Measurements from ENCODE around the gene CEBPG.

The CEBPG gene

DNA sequence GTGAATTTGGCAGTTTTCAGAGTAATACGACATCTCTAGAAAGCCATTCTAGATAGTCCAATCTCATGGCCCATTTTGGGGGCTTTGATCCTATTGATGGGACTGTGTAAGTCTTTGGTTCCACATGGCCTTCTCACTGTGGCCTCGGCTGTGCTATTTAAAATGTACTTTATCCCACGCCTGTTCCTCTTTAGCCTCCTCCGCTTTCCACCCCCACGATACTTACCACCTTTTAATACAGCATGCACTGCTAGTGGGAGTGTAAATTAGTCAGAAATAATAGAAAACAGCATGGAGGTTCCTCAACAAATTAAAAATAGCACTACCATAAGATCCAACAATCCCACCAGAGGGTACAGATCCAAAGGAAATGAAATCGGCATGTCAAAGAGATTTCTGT lies 28.3 kb upstream of the CEBPG start:
- no peak for ATAC-seq
- Mint-ChIP-seq H3K36me3 (no peaks in the 10 kb centered on the region), H3K9me3 (no peaks in the 10 kb centered on the region), H3K4me1 (no peaks in the 10 kb centered on the region), H3K4me3 (no peak overlapping the region), H3K27ac (no peak overlapping the region)
- no peak for DNase-seq (ENCODE audit: low spot score in 2 of 2)

DNA sequence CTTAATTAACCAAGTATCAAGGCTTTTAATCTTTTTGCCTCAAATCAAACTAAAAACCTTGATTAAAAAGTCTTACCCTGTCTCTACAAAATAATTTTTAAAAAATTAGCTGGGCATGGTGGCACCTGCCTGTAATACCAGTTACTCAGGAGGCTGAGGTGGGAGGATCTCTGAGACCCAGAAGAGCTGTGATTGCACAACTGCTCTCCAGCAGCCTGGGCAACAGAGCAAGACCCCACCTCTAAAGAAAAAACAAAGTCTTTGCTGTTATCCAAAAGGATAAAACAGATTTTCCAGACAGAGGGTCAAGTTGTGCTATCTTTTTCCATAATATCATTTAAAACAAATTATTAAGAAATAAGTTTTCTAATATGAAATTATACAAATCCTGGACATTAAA lies 26.8 kb upstream of the CEBPG start:
- Mint-ChIP-seq H3K9me3 (no peaks in the 10 kb centered on the region), H3K27ac (no peak overlapping the region)
- ATAC-seq = no peak

DNA sequence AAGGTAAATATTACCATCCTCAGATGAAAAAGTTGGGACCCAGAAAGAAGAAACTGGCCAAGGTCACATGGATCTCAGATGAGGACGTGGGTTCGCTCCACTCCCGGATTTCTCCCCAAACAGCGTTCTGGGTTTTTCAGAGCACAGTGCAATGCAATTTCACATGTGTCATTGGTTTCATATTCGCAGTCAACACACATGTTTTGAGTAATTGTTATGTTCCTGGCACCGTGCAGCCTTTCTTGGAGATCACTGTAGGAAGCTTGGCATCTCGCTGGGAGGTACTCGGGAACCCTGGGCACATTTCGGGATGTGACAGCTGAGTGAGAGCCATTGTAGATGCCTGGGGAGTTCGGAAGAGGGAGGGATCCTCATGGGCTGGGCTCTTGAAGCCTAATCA lies 26.2 kb upstream of the CEBPG start:
- DNase-seq (ENCODE audit: low spot score in 2 of 2) (no peak), ATAC-seq (no peak)
- no peak overlapping the region for H3K4me3 Mint-ChIP-seq
- H3K36me3 Mint-ChIP-seq = no peaks in the 10 kb centered on the region
- H3K9me3 Mint-ChIP-seq = no peaks in the 10 kb centered on the region
- H3K4me1 Mint-ChIP-seq = no peaks in the 10 kb centered on the region
- no peak overlapping the region for H3K27ac Mint-ChIP-seq

More for the DNA sequence above, 26.8 kb upstream of the CEBPG start:
- no peaks in the 10 kb centered on the region for H3K36me3 Mint-ChIP-seq
- H3K4me3 Mint-ChIP-seq = no peak overlapping the region
- no peaks in the 10 kb centered on the region for H3K4me1 Mint-ChIP-seq
- no peak for DNase-seq (ENCODE audit: low spot score in 2 of 2)

DNA sequence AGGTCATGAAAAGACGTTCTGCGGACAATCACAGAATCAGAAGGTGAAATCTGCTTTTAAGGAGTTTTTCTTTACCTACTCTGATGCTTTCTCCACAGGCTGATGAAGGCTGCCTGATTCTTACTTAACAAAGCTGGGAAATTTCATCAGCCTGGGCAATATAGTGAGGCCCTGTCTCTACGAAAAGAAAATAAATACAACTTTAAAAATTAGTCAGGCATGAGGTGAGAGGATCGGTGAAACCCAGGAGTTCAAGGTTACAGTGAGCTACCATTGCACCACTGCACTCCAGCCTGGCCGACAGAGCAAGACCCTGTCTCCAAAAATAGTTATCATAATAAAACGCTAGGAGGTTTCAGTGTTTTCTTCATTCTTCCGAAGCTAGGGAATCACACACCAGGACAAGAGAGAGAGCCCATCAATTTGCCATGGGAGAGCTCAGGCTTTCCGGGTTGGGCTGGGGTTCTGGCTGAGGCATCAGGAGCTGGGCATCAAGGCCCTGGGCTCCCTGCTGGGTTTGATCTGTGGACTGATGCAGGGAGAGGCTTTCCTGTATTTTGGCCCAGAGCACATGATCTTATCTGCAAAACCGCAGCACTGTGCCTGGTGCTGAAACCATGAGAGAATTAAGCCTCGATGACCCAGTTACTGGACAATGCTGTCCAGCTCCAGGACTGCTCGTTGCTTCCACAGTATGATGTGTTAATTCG lies 25.1 kb upstream of the CEBPG start:
- no peaks in the 10 kb centered on the region for H3K4me1 Mint-ChIP-seq
- H3K4me3 Mint-ChIP-seq = no peak overlapping the region
- no peaks in the 10 kb centered on the region for H3K9me3 Mint-ChIP-seq
- no peak overlapping the region for H3K27ac Mint-ChIP-seq
- ATAC-seq (no peak), DNase-seq (ENCODE audit: low spot score in 2 of 2) (no peak)
- no peaks in the 10 kb centered on the region for H3K36me3 Mint-ChIP-seq

DNA sequence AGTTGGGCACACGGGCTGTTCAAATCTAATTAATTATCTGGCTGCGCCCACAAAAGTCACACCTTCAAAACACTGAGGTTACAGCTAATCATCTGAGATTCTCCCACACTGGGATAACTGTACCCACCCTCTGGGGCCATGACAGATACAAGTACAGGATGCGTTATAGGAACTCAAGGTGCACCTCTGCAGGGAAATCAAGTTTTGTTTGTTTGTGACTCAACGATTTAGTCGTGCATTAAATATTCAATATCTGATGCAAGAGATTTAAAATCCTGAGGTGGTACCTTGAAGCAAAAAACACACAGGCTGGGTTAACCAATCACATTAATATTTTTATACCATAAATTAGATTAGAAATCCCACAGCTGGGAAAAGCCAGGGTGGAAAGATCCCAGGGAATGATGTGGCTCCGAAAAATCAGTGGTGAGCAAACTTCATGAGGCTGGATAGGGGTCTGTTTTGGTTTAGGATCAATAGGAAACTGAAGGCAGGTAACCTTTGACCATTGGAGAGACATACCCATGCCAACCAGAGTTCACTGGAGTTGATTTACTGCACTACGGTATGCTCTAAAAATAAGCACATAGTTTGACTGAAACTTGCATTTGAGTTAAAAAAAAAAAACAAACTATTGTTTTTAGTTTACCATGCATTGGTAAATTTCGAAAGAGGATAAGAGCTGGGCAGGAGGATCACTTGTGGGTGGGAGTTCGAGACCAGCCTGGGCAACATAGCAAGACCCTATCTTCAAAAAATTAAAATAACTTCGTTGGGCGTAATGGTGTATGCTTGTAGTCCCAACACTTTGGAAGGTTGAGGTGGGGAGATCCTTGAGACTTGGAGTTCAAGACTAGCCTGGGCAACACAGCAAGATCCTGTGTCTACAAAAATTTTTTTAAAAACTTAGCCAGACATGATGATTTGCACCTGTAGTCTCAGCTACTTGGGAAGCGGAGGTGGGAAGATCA lies 23.9 kb upstream of the CEBPG start:
- Mint-ChIP-seq H3K36me3 (no peaks in the 10 kb centered on the region), H3K4me3 (no peak overlapping the region), H3K27ac (no peak overlapping the region), H3K4me1 (no peaks in the 10 kb centered on the region), H3K9me3 (no peaks in the 10 kb centered on the region)
- DNase-seq (ENCODE audit: low spot score in 2 of 2) (no peak), ATAC-seq (no peak)

DNA sequence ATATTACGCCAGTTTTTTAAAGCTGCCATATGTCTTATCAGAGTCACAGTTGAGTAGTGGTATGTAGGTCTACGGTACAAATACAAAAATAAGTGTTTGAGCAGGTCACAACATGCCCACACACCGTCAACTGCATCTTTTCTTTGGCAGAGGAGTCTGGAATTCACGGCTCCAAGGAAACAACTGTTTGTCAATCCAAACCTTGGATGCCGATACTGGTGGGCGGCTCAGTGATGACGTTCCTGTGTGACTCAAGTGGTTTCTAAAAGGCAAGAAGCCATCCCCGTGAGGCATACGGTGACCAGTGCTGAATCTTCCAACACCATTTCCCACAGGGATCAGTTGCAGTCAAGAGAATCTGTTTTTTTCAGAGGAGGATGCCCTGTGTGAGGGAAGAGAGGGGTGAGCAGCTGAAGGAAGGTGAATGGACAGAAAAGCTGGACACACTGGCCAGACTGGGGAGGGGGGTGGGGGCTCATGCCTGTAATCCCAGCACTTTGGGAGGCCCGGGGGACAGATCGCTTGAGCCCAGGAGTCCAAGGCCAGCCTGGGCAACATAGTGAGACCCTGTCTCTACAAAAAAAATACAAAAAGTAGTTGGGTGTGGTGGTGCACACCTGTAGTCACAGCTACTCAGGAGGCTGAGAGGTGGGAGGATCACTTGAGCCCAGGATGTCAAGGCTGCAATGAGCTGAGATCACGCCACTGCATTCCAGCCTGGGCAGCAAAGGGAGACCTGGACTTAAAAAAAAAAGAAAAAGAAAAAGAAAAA lies 22.8 kb upstream of the CEBPG start:
- no peak overlapping the region for H3K4me3 Mint-ChIP-seq
- DNase-seq (ENCODE audit: low spot score in 2 of 2) (no peak), ATAC-seq (no peak)
- peaks cover 1% of the 10 kb centered on the region for H3K9me3 Mint-ChIP-seq
- H3K4me1 Mint-ChIP-seq = no peaks in the 10 kb centered on the region
- H3K36me3 Mint-ChIP-seq = no peaks in the 10 kb centered on the region
- H3K27ac Mint-ChIP-seq = no peak overlapping the region

DNA sequence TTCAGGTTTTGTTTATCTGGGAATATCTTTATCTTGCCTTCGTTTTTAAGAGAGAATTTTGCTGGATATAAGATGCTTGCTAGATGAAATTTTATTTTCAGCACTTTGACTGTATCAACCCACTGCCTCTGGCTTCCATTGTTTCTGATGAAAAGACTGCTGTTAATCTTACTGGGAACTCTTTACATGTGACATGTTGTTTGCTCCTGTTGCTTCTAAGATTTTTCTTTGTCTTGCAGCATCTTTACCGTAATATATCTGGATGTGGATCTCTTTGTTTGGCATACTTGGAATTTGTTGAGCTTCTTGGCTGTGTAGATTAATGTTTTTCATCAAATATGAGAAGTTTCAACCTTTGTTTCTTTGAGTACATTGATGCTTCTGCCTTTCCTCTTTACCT lies 18.0 kb upstream of the CEBPG start:
- Mint-ChIP-seq H3K9me3 (peaks cover 6% of the 10 kb centered on the region), H3K4me3 (no peak overlapping the region), H3K4me1 (no peaks in the 10 kb centered on the region), H3K27ac (no peak overlapping the region), H3K36me3 (no peaks in the 10 kb centered on the region)
- DNase-seq (ENCODE audit: low spot score in 2 of 2) (no peak), ATAC-seq (no peak)

DNA sequence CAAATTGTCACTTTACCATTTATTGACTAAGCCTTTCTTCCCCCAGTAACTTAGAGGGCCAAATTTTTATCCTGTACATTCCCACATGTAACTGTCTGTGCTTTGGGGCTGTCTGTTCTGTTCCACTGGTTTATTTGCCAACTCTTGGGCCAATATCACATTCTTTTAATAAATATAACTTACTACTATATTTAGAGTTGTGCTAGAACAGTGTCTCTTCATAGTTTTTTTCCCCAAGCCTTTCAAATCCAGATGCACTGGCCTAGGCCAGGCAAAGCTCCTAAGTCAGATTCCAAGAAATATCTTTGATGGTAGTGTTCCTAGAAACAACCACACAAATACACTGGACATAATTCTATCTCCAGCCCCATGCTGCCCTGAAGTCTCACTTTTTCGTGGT lies 16.0 kb upstream of the CEBPG start:
- Mint-ChIP-seq H3K36me3 (no peaks in the 10 kb centered on the region), H3K4me1 (no peaks in the 10 kb centered on the region), H3K9me3 (peaks cover 6% of the 10 kb centered on the region), H3K4me3 (no peak overlapping the region), H3K27ac (no peak overlapping the region)
- ATAC-seq (no peak), DNase-seq (ENCODE audit: low spot score in 2 of 2) (no peak)

DNA sequence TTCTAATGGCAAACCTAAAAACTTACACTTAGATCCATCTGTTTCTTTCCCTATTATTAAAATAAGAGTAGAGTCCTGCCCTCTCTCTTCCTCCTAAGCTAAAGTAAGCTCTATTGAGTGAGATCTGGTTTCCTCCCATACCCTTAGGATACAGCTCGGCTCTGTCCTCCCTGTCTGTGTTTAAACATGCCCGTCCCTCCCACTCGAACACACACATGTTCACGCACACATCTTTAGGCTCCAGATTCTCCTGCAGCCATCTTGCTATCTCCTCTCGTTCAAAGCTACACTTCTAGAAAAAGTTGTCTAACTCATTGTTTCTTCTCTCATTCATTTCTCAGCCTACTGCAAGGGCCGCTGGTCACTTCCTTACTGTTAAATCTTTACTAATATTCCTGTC lies 15.1 kb upstream of the CEBPG start:
- H3K9me3 Mint-ChIP-seq = peaks cover 6% of the 10 kb centered on the region
- H3K36me3 Mint-ChIP-seq = no peaks in the 10 kb centered on the region
- no peak overlapping the region for H3K27ac Mint-ChIP-seq
- H3K4me3 Mint-ChIP-seq = no peak overlapping the region
- no peak for DNase-seq (ENCODE audit: low spot score in 2 of 2)
- no peaks in the 10 kb centered on the region for H3K4me1 Mint-ChIP-seq
- ATAC-seq = no peak

DNA sequence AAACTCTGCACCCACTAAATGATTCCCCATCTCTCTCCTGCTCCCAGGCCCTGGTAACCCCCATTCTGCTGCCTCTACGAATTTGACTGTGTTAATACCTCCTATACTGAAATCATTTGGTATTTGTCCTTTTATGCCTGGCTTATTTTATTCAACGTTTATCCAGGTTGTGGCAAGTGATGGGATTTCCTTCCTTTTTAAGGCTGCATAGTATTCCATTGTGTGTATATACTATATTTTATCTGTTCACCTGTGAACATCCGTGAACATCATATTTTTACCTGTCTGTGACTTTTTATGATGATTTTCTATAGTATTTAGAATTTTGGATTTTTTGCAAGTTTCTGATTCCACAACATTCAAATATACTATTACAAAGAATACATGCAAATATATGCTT lies 13.9 kb upstream of the CEBPG start:
- no peak for ATAC-seq
- no peak for DNase-seq (ENCODE audit: low spot score in 2 of 2)
- H3K27ac Mint-ChIP-seq = no peak overlapping the region
- no peaks in the 10 kb centered on the region for H3K36me3 Mint-ChIP-seq
- H3K4me1 Mint-ChIP-seq = no peaks in the 10 kb centered on the region
- peaks cover 6% of the 10 kb centered on the region for H3K9me3 Mint-ChIP-seq
- H3K4me3 Mint-ChIP-seq = no peak overlapping the region

DNA sequence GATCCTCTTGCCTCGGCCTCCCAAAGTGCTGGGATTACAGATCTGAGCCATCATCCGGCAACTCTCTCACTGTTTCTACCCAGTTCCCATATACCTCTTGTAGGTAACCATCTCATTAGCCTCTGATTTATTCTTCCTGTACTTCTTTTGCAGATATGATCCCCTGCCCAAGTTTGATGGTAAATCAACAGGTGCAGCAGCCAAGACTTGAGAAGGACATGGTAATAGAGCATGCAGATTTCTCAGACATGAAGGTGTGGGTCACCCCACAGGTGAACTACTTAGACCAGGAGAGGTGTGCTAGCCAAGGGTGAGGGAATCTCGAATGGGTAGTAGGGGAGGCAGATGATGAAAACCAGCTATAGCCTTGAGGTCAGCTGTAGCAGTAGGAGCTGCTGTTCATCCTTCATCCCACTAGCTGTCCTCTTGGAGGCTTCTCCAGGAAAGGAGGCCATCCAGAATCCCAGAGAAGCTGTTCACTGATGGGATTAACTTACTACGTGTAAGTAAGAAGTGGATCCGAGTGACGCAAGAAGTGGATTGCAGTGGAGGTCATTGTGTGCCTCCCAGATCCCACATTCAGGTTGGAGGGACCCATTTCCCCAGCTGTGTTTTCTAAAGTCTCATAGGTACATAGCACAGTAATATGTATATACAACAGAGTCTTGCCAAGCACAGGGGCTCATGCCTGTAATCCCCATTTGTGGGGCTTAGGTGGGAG lies 10.8 kb upstream of the CEBPG start:
- H3K9me3 Mint-ChIP-seq = no peaks in the 10 kb centered on the region
- H3K27ac Mint-ChIP-seq = no peak overlapping the region
- H3K36me3 Mint-ChIP-seq = no peaks in the 10 kb centered on the region
- H3K4me1 Mint-ChIP-seq = no peaks in the 10 kb centered on the region
- no peak for DNase-seq (ENCODE audit: low spot score in 2 of 2)
- ATAC-seq = no peak
- H3K4me3 Mint-ChIP-seq = no peak overlapping the region

DNA sequence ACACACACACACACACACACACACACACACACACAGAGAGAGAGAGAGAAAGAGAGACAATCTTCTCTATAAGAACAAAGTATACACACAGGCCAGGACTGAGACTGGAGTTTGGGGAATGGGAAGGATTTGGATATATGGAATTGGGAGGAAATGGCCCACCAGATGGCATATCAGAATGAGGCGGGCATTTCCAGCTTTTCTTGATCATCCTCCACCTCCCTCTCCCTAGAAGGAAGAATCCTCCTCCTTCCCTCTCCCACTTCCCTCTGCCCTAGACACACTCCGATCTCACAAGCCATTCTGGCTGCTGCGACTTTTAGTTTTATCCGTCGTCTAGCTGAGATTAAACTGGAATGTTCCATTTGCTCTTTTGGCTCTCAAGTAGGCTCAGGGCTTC lies 10.0 kb upstream of the CEBPG start:
- DNase-seq (ENCODE audit: low spot score in 2 of 2) (no peak), ATAC-seq (no peak)
- Mint-ChIP-seq H3K4me1 (no peaks in the 10 kb centered on the region), H3K36me3 (no peaks in the 10 kb centered on the region), H3K27ac (no peak overlapping the region), H3K4me3 (no peak overlapping the region), H3K9me3 (no peaks in the 10 kb centered on the region)

DNA sequence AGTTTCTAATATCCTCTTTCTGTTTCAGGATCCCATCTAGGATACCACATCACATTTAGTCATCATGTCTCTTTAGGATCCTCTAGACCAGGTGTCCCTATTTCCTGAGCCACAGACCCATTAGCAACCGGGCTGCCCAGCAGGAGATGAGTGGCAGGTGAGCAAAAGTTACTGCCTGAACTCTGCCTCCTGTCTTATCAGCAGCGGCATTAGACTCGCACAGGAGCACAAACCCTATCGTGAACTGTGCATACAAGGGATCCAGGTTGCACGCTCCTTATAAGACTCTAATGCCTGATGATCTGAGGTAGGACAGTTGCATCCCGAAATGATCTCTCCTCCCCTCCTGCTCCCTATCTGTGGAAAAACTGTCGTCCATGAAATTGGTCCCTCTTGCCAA lies 7.8 kb upstream of the CEBPG start:
- Mint-ChIP-seq H3K4me3 (no peak overlapping the region), H3K27ac (no peak overlapping the region), H3K36me3 (no peaks in the 10 kb centered on the region), H3K4me1 (no peaks in the 10 kb centered on the region), H3K9me3 (no peaks in the 10 kb centered on the region)
- DNase-seq (ENCODE audit: low spot score in 2 of 2) = no peak
- ATAC-seq = no peak

DNA sequence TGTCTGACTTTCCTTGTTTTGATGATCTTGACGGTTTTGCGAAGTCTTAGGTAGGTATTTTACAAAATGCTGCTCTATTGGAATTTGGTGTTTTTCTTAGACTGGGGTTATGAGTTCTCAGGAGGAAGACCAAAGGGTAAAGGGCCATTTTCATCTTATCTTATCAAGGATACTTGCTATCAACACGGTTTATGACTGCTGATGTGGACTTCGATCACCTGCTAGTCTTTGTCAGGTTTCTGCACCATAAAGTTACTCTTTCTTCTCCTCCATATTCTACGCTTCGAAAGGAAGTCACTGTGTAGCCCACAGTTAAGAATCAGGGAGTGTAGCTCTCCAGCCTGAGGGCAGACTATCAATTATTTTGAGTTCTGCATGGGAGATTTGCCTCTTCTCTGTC lies 7.4 kb upstream of the CEBPG start:
- Mint-ChIP-seq H3K36me3 (no peaks in the 10 kb centered on the region), H3K4me3 (no peak overlapping the region), H3K4me1 (no peaks in the 10 kb centered on the region), H3K9me3 (no peaks in the 10 kb centered on the region), H3K27ac (no peak overlapping the region)
- ATAC-seq (no peak), DNase-seq (ENCODE audit: low spot score in 2 of 2) (no peak)

DNA sequence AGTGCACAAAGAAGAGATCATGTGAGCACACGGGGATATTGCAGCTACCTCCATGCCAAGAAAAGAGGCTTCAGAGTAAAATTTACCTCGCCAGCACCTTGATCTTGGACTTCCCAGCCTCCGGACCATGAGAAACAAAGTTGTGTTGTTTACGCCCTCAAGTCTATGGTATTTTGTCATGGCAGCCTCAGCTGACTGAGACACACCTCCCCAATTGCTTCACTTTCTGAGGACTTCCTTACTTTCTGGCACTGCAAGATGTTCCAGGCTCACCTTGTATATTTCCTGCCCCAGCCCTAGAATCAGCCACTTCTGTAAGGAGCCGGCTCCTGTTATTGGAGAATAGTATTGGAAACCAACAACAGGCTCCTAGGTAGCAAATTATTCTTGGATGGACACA lies 6.6 kb upstream of the CEBPG start:
- H3K27ac Mint-ChIP-seq = no peak overlapping the region
- no peaks in the 10 kb centered on the region for H3K4me1 Mint-ChIP-seq
- DNase-seq (ENCODE audit: low spot score in 2 of 2) (no peak), ATAC-seq (no peak)
- H3K36me3 Mint-ChIP-seq = no peaks in the 10 kb centered on the region
- no peaks in the 10 kb centered on the region for H3K9me3 Mint-ChIP-seq
- no peak overlapping the region for H3K4me3 Mint-ChIP-seq

All from stimulated activated effector memory CD8-positive, alpha-beta T cell treated with anti-CD3 and anti-CD28 coated beads, Interleukin-12 subunit alpha, Interleukin-12 subunit beta, amount 100 ng/mL, for 72 hours (primary cell).